ENCODE results near the gene CELF5.

- no peak for TF ChIP-seq CTCF (IDR thresholded peaks at IDR 0.05)
- TF ChIP-seq REST (IDR thresholded peaks at IDR 0.05; ENCODE audit: insufficient read depth in 1 of 2, low read depth in 2 of 2, low read length in 1 of 2): no peak
These were observed 71.1 kb downstream of the CELF5 start for GRCh38 chr19:3295581-3295980.
